K562 (cell line): ENCODE measurements around the gene RALGAPB. TPM values are rescaled to one million over a fixed set of nuclear protein-coding genes. Genes with fewer than 3 reads are reported as not detected.

ENCODE experiments used
- ASH1L ChIP-seq: fragments of 450-650 bp; IDR thresholded peaks from 2 replicates; pipeline ENCODE4 v1.6.1; 2018; ENCODE audit warnings: borderline replicate concordance, mild to moderate bottlenecking, low read depth; ENCODE audit not compliant: partially characterized antibody
- CBX3 ChIP-seq, 2 experiments: IDR thresholded peaks; 1 replicate in 1 of 2; 2 replicates in 1 of 2; pipeline ENCODE4 v1.6.1; 2012; ENCODE audit warnings: inconsistent platforms in 2 of 2, low read length in 2 of 2, borderline replicate concordance in 1 of 2, control low read depth in 1 of 2
- E2F3 ChIP-seq: fragments of 250-450 bp; sonication (Bioruptor Pico); IDR thresholded peaks from 2 replicates; pipeline ENCODE4 v1.4.0; 2020; ENCODE audit warnings: mild to moderate bottlenecking
- ELF2 ChIP-seq: fragments of 250-450 bp; sonication (Bioruptor Pico); IDR thresholded peaks from 2 replicates; pipeline ENCODE4 v1.5.0; 2021; ENCODE audit warnings: mild to moderate bottlenecking
- ETV5 ChIP-seq: sonication (generic); formaldehyde crosslinking; IDR thresholded peaks from 2 replicates; pipeline ENCODE4 v1.4.0; 2020; ENCODE audit warnings: low read depth, mild to moderate bottlenecking, missing genetic modification reagents
- EZH2 ChIP-seq: IDR thresholded peaks from 2 replicates; pipeline ENCODE4 v1.6.1; 2012; ENCODE audit warnings: low read depth, mild to moderate bottlenecking, inconsistent platforms, low read length, borderline replicate concordance
- GTF2F1 ChIP-seq: IDR thresholded peaks from 2 replicates; pipeline ENCODE4 v1.6.1; 2011; ENCODE audit warnings: low read depth, low read length, improper control_type of control experiment
- HSF4 ChIP-seq: fragments of 250-450 bp; sonication (Bioruptor Pico); IDR thresholded peaks from 2 replicates; pipeline ENCODE4 v2.1.2; 2022; ENCODE audit warnings: mild to moderate bottlenecking, moderate library complexity, borderline replicate concordance
- MCM7 ChIP-seq, 2 experiments: fragments of 450-650 bp; IDR thresholded peaks; 2 replicates each; pipeline ENCODE4 v1.6.1; 2016 to 2018
- PML ChIP-seq: IDR thresholded peaks from 2 replicates; pipeline ENCODE4 v1.6.1; 2012; ENCODE audit warnings: low read length, inconsistent platforms
- POLR2H ChIP-seq: IDR thresholded peaks from 2 replicates; pipeline ENCODE4 v1.6.1; 2016; ENCODE audit warnings: missing genetic modification characterization, low read depth, mild to moderate bottlenecking, control low read depth, missing compliant biosample characterization, moderate library complexity
- RHOXF2B ChIP-seq: fragments of 250-450 bp; sonication (Bioruptor Pico); conservative IDR thresholded peaks from 2 replicates; pipeline ENCODE4 v1.5.1; 2021
- SPI1 ChIP-seq: IDR thresholded peaks from 2 replicates; pipeline ENCODE4 v1.6.1; 2011; ENCODE audit warnings: low read depth, low read length, control low read depth, borderline replicate concordance
- SREBF2 ChIP-seq: sonication (generic); formaldehyde crosslinking; IDR thresholded peaks from 2 replicates; pipeline ENCODE4 v1.4.0; 2020; ENCODE audit warnings: mild to moderate bottlenecking, missing genetic modification reagents
- polyA plus RNA-seq, 8 experiments: library from polyadenylated mRNA; depleted of rRNA in 4 of 8; stranded (reverse) in 5 of 8; unstranded in 3 of 8; fragments of >200 nt; fragmentation: Nextera tagmentation in 2 of 8; fragmentation: Illumina TruSeq in 1 of 8; extraction: Ambion mirVana in 2 of 8; extraction: Trizol in 1 of 8; gene quantifications; 2 replicates each; pipeline versions ENCODE4 v1.2.1 to v1.2.3, GENCODE V29; 2011 to 2014; ENCODE audit warnings: inconsistent platforms in 1 of 8, missing spikeins in 1 of 8
- total RNA-seq, 7 experiments: library from RNA; depleted of rRNA in 6 of 7; stranded (reverse); fragments of >200 nt in 6 of 7; fragmentation: Illumina TruSeq in 2 of 7; extraction: Trizol in 2 of 7; gene quantifications; 2 replicates each; pipeline versions ENCODE4 v1.2.1 to v1.2.3, GENCODE V29; 2011 to 2021; ENCODE audit warnings: low replicate concordance in 1 of 7
- TF ChIP-seq, protein P1 (sequence below): fragments of 450-650 bp; formaldehyde crosslinking; conservative IDR thresholded peaks from 2 replicates; pipeline ENCODE4 v1.4.0; 2022; ENCODE audit warnings: mild to moderate bottlenecking, missing genetic modification characterization
- TF ChIP-seq, protein P2 (sequence below): fragments of 450-650 bp; formaldehyde crosslinking; IDR thresholded peaks from 2 replicates; pipeline ENCODE4 v1.4.0; 2020; ENCODE audit warnings: mild to moderate bottlenecking, moderate library complexity
- TF ChIP-seq, protein P3 (sequence below), 2 experiments: fragments of 450-650 bp; IDR thresholded peaks; 2 replicates each; pipeline ENCODE4 v1.6.1; 2016
- TF ChIP-seq, protein P4 (sequence below): sonication (generic); formaldehyde crosslinking; IDR thresholded peaks from 2 replicates; pipeline ENCODE4 v1.8.1; 2023; ENCODE audit warnings: mild to moderate bottlenecking, missing genetic modification reagents, moderate library complexity
- TF ChIP-seq, protein P5 (sequence below): fragments of 250-450 bp; sonication (Bioruptor Pico); IDR thresholded peaks from 2 replicates; pipeline ENCODE4 v1.4.0; 2020; ENCODE audit warnings: mild to moderate bottlenecking, moderate library complexity

Gene RALGAPB
- total and polyA plus RNA-seq, 9 of the 15 experiments (the other 6 are each of a cell fraction or from before 2014, with no cell fraction given) = 4.3 to 25.6 (median 13.6) TPM

DNA sequence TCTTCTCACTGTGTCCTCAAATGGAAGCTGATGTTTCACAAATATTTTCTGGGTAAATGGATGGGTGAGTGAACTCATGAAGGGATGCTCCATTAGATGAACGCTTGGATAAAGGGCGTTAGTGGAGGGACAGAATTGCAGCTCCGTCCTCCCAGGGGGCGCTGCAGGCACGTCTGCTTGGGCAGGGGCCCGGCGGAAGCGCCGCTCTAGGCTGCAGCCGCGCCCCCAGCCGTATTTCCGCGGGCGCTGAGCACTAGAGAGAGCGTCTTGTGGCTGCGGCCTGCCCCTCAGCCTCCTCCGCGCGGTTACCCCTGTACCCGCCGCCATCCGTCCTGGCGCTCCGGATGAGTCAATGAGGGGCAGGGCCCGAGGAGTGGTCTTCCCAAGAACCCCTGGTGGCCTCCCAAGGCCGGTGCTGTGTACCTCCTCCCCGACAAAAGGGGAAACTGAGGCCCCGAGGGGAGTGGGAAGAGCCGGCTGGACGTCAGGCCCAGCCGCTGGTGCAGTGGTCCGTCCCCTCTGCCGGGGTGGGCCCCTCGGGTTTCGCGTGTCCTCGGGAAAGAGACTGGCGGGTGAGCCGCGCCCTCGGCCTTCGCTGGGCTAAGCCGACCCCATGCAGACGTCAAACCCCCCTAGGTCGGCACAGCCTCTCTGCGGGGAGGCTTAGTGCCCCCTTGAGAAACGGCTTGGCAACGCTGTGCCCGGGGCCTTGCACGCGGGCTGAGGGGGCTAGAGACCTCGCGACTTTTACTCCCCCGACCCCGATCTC is 26.0 kb upstream of the RALGAPB start (continued):
- TF ChIP-seq, protein P1, sequence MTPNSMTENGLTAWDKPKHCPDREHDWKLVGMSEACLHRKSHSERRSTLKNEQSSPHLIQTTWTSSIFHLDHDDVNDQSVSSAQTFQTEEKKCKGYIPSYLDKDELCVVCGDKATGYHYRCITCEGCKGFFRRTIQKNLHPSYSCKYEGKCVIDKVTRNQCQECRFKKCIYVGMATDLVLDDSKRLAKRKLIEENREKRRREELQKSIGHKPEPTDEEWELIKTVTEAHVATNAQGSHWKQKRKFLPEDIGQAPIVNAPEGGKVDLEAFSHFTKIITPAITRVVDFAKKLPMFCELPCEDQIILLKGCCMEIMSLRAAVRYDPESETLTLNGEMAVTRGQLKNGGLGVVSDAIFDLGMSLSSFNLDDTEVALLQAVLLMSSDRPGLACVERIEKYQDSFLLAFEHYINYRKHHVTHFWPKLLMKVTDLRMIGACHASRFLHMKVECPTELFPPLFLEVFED (CRISPR knock-in tag) = no peak
- TF ChIP-seq GTF2F1 (peak; percentile 87), EZH2 (no peak), PML (peak; percentile 89), CBX3 (IDR thresholded peaks at IDR 0.05; ENCODE audit: borderline replicate concordance in 1 of 2, low read length in 2 of 2) (peak in 1 of 2 experiments; percentile 65; a peak in 1 of 3 replicates), SPI1 (no peak), RHOXF2B (CRISPR knock-in tag) (no peak), SREBF2 (CRISPR knock-in tag) (0 out of 2 replicates have a peak, but pooled peaks have one; percentile 66), POLR2H (tag) (peak; percentile 79), HSF4 (CRISPR knock-in tag) (no peak), MCM7 (IDR thresholded peaks at IDR 0.05) (no peak), ETV5 (CRISPR knock-in tag) (peak; percentile 91), ASH1L (no peak), ELF2 (CRISPR knock-in tag) (peak; percentile 68; the same call in 1 of the 2 replicates), E2F3 (CRISPR knock-in tag) (no peak)
- TF ChIP-seq, protein P2, sequence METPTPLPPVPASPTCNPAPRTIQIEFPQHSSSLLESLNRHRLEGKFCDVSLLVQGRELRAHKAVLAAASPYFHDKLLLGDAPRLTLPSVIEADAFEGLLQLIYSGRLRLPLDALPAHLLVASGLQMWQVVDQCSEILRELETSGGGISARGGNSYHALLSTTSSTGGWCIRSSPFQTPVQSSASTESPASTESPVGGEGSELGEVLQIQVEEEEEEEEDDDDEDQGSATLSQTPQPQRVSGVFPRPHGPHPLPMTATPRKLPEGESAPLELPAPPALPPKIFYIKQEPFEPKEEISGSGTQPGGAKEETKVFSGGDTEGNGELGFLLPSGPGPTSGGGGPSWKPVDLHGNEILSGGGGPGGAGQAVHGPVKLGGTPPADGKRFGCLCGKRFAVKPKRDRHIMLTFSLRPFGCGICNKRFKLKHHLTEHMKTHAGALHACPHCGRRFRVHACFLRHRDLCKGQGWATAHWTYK = peak; percentile 72; the same call in 1 of the 2 replicates
- TF ChIP-seq, protein P3, sequence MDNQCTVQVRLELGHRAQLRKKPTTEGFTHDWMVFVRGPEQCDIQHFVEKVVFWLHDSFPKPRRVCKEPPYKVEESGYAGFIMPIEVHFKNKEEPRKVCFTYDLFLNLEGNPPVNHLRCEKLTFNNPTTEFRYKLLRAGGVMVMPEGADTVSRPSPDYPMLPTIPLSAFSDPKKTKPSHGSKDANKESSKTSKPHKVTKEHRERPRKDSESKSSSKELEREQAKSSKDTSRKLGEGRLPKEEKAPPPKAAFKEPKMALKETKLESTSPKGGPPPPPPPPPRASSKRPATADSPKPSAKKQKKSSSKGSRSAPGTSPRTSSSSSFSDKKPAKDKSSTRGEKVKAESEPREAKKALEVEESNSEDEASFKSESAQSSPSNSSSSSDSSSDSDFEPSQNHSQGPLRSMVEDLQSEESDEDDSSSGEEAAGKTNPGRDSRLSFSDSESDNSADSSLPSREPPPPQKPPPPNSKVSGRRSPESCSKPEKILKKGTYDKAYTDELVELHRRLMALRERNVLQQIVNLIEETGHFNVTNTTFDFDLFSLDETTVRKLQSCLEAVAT (IDR thresholded peaks at IDR 0.05) = peak; percentile 72 to 73; a peak in 3 of 4 replicates
- TF ChIP-seq, protein P4, sequence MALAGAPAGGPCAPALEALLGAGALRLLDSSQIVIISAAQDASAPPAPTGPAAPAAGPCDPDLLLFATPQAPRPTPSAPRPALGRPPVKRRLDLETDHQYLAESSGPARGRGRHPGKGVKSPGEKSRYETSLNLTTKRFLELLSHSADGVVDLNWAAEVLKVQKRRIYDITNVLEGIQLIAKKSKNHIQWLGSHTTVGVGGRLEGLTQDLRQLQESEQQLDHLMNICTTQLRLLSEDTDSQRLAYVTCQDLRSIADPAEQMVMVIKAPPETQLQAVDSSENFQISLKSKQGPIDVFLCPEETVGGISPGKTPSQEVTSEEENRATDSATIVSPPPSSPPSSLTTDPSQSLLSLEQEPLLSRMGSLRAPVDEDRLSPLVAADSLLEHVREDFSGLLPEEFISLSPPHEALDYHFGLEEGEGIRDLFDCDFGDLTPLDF (CRISPR knock-in tag) = no peak; the same call in 1 of the 2 replicates
- TF ChIP-seq, protein P5, sequence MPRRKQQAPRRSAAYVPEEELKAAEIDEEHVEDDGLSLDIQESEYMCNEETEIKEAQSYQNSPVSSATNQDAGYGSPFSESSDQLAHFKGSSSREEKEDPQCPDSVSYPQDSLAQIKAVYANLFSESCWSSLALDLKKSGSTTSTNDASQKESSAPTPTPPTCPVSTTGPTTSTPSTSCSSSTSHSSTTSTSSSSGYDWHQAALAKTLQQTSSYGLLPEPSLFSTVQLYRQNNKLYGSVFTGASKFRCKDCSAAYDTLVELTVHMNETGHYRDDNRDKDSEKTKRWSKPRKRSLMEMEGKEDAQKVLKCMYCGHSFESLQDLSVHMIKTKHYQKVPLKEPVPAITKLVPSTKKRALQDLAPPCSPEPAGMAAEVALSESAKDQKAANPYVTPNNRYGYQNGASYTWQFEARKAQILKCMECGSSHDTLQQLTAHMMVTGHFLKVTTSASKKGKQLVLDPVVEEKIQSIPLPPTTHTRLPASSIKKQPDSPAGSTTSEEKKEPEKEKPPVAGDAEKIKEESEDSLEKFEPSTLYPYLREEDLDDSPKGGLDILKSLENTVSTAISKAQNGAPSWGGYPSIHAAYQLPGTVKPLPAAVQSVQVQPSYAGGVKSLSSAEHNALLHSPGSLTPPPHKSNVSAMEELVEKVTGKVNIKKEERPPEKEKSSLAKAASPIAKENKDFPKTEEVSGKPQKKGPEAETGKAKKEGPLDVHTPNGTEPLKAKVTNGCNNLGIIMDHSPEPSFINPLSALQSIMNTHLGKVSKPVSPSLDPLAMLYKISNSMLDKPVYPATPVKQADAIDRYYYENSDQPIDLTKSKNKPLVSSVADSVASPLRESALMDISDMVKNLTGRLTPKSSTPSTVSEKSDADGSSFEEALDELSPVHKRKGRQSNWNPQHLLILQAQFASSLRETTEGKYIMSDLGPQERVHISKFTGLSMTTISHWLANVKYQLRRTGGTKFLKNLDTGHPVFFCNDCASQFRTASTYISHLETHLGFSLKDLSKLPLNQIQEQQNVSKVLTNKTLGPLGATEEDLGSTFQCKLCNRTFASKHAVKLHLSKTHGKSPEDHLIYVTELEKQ (CRISPR knock-in tag) = no peak
